ENCODE measurements around the gene DAAM1. TPM values are rescaled to one million over a fixed set of nuclear protein-coding genes. Genes with fewer than 3 reads are reported as not detected.

The DAAM1 gene
- total RNA-seq, 1 experiment from 2014 or later, result 4.5 TPM

DNA sequence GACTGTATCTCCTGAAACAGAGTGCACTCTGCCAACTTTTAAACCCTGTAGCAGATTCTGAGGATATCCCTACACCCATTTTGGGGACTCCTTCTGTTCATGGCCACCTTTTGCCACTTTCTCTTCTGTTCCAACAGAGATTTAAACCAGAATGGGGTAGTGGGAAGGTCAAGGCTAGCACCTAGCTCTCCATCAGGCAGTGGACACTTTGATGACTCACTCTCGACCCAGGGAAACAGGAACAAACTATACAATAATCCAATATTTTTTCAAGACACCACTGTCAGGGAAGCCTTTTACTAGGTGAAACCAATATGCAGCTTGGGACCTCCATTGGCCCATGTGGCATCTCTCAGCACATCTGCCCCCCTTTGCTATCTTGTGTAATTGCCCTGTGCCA lies 103.6 kb downstream of the DAAM1 start:
- DNase-seq (ENCODE audit: low spot score), result no peak

DNA sequence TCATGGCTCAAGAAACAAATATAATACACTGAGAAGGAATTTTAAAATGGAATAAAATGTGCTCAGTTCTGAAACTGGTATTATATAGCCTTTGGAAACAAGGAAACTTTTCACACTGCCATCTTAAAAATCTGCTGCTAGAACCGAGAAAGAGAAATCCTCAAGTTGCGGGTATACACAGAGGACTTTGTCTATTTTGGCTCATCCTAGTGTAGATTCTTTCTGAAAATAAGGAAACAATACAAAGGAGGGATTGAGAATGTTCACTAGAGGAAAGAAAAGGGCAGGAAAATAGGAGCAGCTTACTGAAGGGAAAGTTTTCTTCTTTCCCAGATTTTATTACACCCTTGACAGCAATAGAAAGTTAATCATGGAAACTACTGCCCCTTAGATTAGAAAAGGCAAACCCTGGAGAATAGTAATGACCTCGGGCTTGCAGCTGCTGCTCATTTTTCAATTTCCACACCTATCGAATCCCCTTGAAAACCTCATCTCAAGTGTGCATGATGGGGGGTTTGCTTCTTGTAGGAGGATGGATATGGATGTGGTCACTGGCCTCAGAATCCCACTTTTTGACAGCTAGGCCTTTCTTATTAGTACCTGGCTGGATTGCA lies 104.6 kb downstream of the DAAM1 start:
- DNase-seq (ENCODE audit: low spot score), result no peak

DNA sequence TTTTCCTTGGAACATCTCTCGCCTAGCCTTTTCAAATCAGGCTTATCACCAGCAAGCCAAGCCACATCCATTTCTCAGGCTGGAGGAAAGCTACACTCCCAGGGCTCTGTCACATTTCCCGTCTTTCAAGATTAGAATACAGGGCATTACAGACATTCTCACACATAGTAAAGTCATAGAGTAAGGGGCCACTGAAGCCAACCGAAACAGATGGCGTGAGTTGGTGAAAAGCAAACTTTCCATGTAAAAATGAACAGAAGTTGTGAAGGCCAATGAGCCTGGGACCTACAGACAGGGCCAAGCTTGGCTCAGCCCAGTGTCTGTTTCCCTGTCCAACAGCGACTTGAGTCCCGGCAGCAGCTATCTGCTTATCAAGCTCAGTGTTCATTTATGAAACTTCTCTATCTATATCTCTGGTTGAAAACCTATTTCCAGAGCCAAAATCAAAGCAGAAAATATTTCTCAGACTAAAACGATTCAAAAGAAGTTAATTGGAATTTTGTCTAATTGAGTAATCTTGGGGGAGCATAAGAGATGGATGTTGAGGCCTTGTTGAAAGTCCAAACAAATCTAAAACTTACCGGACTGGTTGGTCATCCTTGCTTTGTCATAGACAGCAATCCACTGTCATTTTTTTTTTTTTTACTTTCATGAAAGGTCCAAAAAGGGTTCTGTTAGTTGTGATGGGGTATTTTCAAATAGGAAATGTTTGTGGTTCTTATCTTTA lies 105.6 kb downstream of the DAAM1 start:
- DNase-seq (ENCODE audit: low spot score), result no peak

DNA sequence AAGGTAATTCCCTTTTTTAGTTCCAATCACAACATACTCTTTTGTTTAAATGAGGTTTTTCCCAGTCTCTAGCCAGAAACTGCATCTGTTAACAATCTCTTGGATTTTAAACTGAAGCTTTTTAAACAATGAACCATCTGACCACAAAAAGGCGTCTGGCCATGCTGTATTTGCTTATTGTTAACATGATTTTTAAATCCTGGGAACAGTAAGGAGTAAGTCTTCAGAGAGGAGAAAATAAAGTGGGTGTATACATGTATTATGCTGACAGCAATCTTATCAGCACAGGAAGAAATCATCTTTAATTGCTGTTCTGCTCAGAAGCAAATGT lies 106.2 kb downstream of the DAAM1 start:
- peak; percentile 37 for DNase-seq (ENCODE audit: low spot score)

DNA sequence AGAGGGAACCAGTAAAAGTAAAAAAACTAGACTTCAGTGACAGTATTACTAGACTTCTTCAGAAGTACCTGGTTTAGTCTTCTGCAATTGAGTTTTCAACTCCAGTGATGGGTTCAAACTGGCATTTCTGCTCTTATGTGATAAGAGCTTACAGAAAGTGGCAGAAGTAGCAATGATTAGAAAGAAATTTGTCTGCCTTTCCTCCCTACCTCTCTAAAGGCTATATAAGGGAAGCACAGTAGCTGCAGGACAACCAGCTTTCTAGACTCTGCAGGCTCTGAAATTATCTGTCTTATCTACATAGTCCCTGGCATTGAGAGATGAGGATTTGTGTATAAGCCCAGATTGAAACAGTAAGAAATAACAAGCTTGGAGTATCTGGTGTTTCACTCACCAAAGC lies 107.5 kb downstream of the DAAM1 start:
- no peak for DNase-seq (ENCODE audit: low spot score)

DNA sequence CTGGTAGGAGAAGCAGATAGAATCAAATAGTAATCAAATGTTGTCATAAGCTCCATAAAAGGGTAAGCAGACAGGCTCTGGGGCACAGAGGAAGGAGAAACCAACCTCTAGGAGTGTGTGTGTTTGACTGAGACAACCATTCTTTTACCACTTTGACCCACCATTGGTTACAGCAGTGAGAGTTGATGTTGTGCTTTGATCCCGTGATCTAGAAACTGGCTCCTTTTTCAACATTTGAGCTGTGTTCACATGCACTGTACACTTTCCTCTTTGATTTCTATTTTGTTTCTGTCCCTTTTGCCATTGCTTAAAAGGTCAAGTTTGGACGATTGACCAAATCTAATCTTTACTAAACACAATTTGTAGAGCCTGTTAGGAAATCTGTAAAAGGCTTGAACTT lies 108.0 kb downstream of the DAAM1 start:
- no peak for DNase-seq (ENCODE audit: low spot score)

DNA sequence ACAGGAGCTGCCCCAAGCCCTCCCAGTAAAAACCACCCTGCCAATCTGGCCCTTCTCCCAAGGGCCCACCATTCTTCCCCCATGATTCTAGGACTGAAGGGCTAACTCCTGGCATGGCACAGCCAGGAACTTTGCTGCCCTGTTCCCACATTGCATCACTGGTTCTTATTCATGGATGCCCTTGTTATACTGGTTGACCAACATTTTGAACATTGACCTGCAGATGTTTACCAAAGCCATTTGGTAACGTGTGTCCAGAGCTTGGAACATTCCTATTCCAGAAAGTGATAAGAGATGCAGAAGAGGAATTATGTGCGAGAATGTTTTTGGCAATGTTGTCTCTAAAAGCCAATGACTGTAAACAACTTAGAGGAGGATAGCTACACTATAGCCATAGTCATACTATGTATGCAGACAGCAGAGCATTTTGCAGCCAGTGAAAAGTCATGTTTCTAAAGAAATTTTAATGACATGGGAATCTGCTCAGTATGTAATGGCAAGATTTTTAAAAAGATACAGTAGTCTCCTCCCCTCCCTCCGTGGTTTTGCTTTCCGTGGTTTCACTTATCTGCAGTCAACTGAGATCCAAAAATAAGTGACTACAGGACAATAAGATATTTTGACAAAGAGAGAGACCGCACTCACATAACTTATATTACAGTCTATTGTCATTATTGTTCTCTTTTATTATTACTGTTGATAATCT lies 108.8 kb downstream of the DAAM1 start:
- no peak for DNase-seq (ENCODE audit: low spot score)

DNA sequence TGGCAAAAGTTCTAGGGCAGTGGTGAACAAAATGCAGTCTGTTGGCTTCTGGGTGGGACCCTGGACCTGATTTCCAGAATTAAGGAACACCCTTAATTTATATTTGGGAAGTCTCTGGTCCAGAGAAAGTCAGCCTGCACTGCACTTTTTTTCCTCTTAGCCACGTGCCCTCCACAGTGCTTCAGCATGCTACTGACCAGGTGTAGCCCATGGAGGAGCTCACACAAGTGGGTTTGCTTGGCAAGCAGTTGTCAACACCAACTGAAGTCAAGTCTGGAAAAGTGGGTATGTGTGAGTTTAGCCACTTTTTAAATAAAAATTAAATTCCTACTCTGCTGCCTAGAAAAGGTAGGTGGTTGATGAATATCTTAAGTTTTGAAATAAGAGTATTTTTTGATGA lies 111.3 kb downstream of the DAAM1 start:
- no peak for DNase-seq (ENCODE audit: low spot score)

DNA sequence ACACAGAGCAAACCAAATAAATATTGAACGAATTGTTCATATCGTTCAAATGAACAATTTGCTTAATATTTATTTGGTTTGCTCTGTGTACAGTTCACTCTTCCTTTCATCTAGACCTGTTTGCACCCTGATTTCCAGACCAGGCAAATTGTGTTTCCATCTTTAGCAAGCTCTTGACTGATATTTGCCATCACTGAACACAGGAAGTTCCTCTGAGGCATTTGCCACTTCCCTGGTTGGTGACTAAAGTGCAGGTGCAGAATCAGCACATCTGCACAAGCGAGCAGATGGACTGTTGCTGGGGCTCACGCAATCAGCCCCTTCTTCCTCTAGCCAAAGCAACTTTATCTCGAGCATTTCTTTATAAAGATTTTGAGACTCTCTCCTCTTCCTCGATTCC lies 112.9 kb downstream of the DAAM1 start:
- DNase-seq (ENCODE audit: low spot score), result no peak

DNA sequence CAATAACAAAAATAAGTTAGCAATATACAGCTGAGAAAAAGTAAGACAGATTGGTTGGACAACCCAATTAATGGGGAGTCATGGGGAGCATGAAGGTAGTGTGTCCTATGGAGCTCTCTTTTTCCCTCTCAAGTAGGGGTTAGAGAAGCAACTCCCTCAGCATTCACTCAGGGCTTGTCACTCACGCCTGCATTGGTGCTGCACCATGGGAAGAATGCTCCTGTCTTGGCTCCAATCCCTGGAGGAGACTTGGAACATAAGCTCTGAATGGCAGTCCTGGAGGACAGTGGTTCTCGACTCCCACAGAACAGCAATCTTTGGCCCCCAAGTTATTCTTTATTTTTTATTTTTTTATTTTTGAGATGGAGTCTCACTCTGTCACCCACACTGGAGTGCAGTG lies 113.8 kb downstream of the DAAM1 start:
- DNase-seq (ENCODE audit: low spot score), result no peak

DNA sequence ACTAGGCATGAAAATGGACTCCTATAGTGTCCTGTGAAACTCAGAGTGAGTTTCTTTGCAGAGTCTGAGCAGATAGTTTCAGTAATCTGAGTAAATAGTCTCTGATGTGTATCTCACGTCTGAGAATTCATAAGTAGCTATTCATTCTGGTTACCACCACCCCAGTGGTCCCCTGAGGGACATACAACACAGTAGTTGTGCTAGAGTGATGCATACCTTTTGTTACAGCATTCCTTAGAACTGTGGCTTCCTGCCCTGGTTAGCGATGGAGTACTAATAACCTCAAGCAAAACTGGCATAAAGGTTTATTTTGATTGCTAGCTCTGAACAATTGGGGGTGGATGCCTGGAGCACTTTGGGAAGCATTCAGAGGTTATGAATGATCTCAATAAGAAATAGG lies 114.7 kb downstream of the DAAM1 start:
- DNase-seq (ENCODE audit: low spot score), result no peak

DNA sequence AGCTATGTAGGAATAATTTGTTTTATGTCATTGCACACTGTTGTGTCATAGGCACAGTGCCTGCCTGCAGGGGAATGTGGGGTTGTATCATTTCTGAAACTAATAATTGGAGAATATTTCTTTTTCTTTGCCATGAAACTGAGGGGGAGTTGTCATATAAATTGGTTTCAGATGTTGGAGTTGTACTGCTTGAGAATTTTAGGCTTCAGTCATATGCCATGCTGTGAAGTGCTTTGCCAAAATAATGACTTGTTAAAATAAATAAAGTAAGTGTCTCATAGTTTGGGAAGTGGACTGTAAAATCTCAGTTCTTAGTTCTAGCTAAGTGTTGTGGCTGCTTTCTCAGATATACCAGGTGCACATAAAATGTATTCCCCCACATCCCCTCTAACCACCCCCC lies 116.8 kb downstream of the DAAM1 start:
- DNase-seq (ENCODE audit: low spot score), result no peak

DNA sequence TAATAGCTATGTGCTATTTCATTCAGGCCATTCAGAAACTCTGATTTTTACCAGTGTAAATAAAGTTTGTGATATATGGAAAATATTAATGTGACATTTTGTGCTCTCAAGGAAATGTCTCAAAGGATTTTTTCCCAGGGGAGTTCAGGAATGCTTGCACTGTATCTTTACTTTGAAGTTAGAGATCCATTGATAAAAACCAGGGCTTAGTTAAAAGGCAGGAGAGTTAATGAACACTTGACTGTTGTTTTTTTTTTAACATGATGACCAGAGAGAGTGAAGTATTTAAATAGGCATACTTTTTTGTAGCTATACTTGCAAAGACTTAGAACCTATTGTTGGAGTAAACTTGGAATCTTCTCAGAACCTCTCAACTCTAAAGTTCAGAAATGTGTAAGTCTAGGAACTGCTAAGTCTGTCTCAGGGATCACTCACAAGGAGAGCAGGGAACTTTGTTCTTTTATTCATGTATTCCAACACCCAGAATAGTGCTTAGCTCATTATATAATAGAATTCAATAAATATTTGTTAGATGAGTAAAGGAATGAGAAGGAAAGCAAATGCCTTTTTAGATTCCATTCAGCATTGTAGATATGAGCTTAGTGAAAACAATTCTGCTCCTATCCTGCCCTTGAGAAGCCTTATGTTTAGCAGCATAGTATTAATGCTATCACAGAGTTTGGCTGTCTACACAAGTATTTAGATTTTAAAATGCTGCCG lies 117.5 kb downstream of the DAAM1 start:
- DNase-seq (ENCODE audit: low spot score), result no peak

DNA sequence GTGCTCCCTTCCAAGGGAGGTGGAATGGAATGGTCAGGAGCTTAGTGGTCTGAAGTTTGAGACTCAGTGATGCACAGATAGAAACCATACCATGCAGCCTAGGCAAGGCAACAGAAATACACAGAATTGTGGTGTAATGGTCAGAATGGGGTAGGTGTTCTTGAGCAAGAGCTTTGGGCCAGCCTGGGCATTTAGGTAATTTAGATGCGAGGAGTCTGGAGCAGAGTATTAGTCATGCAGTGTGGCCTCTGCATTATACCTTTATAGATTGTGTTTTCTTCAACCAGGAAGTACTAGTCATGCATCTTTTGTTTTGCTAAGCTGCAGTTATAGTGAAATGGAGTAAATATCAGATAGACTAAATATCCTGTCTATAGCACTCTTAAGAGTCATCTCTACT lies 118.3 kb downstream of the DAAM1 start:
- DNase-seq (ENCODE audit: low spot score), result peak; percentile 36

DNA sequence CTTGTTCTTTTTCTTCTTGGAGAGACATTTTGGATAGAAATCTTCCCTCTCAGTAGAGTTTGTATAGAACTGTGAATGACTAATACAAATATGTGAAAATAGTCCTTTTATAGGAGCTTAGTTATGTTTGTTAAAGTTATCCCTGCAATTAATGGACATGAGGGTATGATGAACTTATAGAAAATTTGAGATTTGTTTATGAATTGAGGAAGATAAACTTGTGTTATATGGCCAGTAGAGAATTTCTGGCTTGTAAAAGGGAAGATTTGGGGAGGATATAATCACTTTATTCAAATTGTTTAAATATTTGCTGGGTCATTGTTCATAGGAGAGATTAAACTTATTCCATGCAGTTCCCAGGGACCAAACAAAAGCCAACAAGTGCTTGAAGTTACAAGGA lies 119.6 kb downstream of the DAAM1 start:
- DNase-seq (ENCODE audit: low spot score), result no peak

DNA sequence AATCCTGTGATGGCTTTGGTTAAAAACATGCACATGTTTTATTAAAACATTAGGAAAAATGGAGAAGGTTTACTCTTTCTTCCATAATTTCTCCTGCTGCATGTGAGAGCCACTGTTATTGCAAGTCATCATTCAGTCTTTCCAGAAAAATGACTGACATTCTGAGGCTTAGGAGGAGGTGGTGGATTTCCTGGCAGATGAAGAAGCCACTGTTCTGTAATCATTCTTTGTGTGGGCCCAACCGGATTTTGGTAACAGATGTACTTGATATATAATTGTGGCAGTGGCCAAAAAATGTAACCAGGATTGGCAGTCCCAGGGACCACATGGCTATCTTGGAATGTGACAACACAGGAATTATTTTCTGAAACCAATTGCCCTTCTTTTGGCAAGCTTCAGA lies 120.2 kb downstream of the DAAM1 start:
- DNase-seq (ENCODE audit: low spot score), result no peak

DNA sequence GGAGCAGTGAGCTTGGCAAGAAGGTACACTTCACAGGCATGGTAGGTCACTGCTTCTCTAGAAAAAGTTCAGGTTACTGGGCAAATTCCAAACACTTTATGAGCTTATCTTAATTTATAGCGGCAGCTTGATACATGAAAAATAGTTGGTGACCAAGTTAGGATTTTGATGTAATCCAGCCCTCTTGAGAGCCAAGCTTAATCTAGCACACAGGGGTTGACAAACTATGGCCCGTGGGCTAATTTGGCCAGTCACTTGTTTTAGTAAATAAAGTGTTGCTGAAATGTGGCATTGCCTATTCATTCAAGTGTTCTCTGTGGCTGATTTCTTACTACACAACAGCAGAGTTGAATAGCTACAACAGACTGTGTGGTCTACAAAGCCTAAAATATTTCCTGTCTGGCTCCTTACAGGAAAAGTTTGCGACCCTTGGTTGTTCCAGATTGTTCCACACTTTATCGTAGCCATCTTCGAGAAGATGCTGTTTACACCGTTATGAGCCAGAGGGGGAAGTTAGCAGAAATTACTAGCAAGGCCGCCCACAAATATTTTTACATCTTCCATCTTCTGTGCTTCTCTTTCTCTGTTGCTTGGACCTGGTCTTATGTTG lies 120.9 kb downstream of the DAAM1 start:
- no peak for DNase-seq (ENCODE audit: low spot score)

DNA sequence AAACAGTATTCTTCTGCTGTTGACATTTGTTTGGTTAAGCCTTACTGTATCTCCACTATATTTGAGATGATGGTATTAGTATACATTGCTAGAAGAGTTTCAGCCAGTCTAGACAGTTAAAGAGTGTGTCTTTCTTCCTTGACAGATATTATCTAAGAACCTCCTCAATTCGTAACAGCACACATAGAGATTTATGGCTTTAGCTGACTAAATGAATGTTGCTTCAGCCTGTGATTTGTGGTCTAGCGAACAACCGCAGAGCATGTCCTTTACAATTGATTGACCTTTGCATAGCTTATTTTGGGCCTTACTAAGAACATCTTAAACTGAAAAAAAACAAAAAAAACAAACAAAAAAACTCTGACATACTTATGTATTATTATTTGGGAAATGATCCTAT lies 122.2 kb downstream of the DAAM1 start:
- no peak for DNase-seq (ENCODE audit: low spot score)

DNA sequence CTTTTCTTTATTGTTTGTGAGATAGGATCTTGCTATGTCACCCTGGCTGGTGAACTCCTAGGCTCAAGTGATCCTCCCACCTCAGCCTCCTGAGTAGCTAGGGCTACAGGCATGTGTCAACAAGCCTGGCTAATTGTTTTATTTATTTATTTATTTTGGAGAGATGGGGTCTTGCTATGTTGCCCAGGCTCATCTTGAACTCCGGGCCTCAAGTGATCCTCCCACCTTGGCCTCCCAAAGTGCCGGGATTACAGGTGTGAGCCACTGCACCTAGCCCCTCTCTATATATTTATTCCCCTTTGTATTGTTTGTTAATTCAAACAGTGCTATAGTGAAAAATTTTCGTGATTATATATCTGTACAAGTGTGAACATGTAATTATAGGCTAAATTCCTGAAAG lies 123.3 kb downstream of the DAAM1 start:
- no peak for DNase-seq (ENCODE audit: low spot score)

DNA sequence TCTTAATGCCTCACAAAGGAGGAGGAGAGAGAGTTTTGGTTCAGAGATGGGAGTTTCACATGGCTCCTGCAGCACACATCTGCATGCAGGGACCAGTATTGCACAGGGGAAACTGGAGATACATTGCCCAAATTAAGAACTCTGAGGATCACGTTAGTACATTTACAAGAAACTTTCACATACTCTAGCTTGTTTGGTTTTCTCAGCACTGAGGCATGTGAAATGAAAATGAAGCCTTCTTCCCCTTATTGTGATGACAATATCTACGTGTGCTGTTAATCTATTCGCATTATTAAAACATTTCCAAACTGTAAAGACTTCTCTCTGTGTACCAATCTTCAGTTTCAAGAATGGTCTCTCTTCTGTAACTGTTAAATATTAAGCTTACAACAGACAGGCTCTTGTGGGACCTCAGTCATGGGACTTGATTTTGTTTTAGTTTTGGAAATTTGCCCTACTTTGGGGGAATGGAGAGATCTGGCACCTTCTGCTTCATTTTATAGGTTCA lies 124.7 kb downstream of the DAAM1 start:
- no peak for DNase-seq (ENCODE audit: low spot score)

DNA sequence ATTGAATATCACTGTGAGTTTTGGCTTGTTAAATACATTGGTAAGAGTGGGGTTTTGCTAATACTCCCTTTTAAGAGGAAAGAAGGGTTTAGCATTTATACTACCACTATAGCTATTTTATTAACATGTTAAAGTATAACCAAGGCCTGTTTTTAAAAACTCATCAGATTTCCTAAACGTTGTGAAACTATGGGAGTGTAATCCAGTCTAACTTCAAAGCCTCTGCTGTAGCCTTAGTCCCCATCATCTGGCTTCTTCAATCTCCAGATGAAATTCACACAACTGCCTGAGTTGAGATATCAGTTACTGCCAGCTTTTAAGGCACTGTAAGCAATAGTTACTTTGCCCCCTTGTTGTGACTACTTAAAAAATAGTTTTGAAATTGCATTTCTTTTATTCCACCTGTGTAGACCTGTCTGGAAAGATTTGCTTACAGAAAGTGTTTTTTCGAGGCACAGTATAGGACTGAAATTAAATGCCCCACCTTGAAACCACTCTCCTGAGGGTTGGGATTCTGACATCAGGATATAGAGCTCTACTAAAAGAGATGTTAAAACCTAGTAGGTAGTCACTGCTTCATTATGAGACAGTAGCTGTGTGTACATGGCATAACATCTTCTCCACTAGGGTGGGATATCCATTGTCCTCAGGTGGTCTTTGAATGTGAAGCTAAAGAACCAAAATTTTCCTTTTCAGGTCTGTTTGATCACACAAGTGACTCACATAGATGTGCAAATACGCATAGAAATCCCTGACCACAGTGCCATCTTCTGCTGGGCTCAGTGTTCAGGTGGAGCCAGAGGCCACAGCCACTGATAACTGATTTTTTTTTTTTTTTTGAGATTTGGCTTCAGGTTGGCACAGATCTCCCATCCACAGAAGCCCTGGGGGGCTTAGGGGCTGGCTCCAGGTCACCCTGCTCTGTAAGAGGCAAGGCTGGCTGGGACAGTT lies 125.5 kb downstream of the DAAM1 start:
- no peak for DNase-seq (ENCODE audit: low spot score)

Measured in H4 (cell line).